ENCODE data around the gene CNTLN. TPM values are rescaled to one million over a fixed set of nuclear protein-coding genes. Genes with fewer than 3 reads are reported as not detected.

CNTLN gene
- polyA plus RNA-seq, 2 of the 4 experiments (the other 2 are of a cell fraction), result 8.5 to 11.9 TPM

DNA sequence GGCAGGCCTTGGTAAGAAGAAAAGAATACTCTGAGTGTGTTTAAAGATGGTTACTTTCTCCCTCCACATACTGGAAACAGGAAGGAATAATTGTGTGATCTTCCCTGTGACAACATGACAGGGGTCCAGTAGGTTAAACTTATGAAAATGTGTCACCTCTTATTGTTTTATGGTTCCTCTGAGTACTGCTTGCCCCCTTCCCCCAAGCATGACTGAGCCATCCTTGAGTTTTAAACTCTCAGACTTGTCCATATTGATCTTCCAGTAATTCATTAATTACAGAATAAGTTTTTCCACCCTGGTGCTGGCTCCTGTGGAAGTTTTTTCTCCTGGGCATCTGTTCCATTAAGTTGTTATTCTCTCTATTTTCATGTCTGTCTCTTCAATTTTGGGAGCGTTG, 95.8 kb downstream of the CNTLN start:
- ATAC-seq, result no peak
- 0 out of 3 replicates have a peak, but pooled peaks cover 6% of the 10 kb centered on the region for H3K4me1 ChIP-seq
- H3K9me3 ChIP-seq, result no peaks in the 10 kb centered on the region
- ChIA-PET CTCF (no interaction called here), POLR2A (no interaction called here)
- 64% methylated on average over 1 of the region's 1 CpG for WGBS (ENCODE audit: missing lambda C conversion rate)
- no peak for FAIRE-seq
- no peak overlapping the region for H3K4me3 ChIP-seq
- TF ChIP-seq BHLHE40 (IDR thresholded peaks at IDR 0.05; ENCODE audit: low read depth, low read length) (no peak), RFX5 (IDR thresholded peaks at IDR 0.05) (no peak), HMGXB4 (CRISPR knock-in tag; IDR thresholded peaks at IDR 0.05; ENCODE audit: borderline replicate concordance) (no peak), ESRRA (IDR thresholded peaks at IDR 0.05; ENCODE audit: borderline replicate concordance, low read length) (no peak), HOXB5 (CRISPR knock-in tag; IDR thresholded peaks at IDR 0.05) (no peak), EP300 (IDR thresholded peaks at IDR 0.05) (no peak), RAD21 (conservative IDR thresholded peaks at IDR 0.05 in 1 of 2, IDR thresholded peaks at IDR 0.05 in 1 of 2) (no peak), PHF8 (IDR thresholded peaks at IDR 0.05; ENCODE audit: borderline replicate concordance, low read depth) (no peak), ZNF302 (CRISPR knock-in tag; IDR thresholded peaks at IDR 0.05) (no peak), MYC (IDR thresholded peaks at IDR 0.05; ENCODE audit: borderline replicate concordance, low read length) (no peak), JUN (IDR thresholded peaks at IDR 0.05) (no peak), HOXB13 (CRISPR knock-in tag; IDR thresholded peaks at IDR 0.05; ENCODE audit: low read depth) (no peak), RNF2 (IDR thresholded peaks at IDR 0.05; ENCODE audit: borderline replicate concordance, low read depth) (no peak), CHD4 (IDR thresholded peaks at IDR 0.05; ENCODE audit: borderline replicate concordance) (no peak), KDM5A (IDR thresholded peaks at IDR 0.05) (no peak)
- TF ChIP-seq, protein P1, sequence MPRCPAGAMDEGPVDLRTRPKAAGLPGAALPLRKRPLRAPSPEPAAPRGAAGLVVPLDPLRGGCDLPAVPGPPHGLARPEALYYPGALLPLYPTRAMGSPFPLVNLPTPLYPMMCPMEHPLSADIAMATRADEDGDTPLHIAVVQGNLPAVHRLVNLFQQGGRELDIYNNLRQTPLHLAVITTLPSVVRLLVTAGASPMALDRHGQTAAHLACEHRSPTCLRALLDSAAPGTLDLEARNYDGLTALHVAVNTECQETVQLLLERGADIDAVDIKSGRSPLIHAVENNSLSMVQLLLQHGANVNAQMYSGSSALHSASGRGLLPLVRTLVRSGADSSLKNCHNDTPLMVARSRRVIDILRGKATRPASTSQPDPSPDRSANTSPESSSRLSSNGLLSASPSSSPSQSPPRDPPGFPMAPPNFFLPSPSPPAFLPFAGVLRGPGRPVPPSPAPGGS (IDR thresholded peaks at IDR 0.05), result no peak
- TF ChIP-seq, protein P2, sequence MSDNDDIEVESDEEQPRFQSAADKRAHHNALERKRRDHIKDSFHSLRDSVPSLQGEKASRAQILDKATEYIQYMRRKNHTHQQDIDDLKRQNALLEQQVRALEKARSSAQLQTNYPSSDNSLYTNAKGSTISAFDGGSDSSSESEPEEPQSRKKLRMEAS (IDR thresholded peaks at IDR 0.05), result no peak
- H3K27ac ChIP-seq, result no peak overlapping the region
- no peak overlapping the region for H3K4me2 ChIP-seq
- DNase-seq (ENCODE audit: low read depth in 1 of 2, low spot score in 1 of 2), result no peak

- WGBS (ENCODE audit: missing lambda C conversion rate), result 79% methylated on average over 2 of the region's 2 CpGs
- no peak for ATAC-seq
- H3K9me3 ChIP-seq, result no peaks in the 10 kb centered on the region
- H3K4me1 ChIP-seq, result no peaks in the 10 kb centered on the region
- no peak overlapping the region for H3K4me2 ChIP-seq
- no peak for DNase-seq (ENCODE audit: low read depth in 1 of 2, low spot score in 1 of 2)
- no peak for FAIRE-seq
- no peak overlapping the region for H3K4me3 ChIP-seq
- TF ChIP-seq RFX5 (IDR thresholded peaks at IDR 0.05) (no peak), ZC3H11A (IDR thresholded peaks at IDR 0.05) (no peak), NFE2L2 (conservative IDR thresholded peaks at IDR 0.05; ENCODE audit: low read length) (no peak), JUNB (IDR thresholded peaks at IDR 0.05) (no peak), ATOH8 (CRISPR knock-in tag; IDR thresholded peaks at IDR 0.05; ENCODE audit: low read depth) (no peak), CEBPB (IDR thresholded peaks at IDR 0.05) (no peak)
- TF ChIP-seq, protein P2 (IDR thresholded peaks at IDR 0.05), result no peak
- no peak overlapping the region for H3K27ac ChIP-seq
- POLR2A ChIA-PET, result no interaction called here
- CTCF ChIA-PET, result interaction anchor here (0.7 to 1.7 kb wide), 3 partner anchors 12 to 87 kb away, joined by 3 to 4 read pairs (median 3); no protein-coding TSS in a partner anchor
These were observed 101.3 kb downstream of the CNTLN start for GRCh38 chr9:17236147-17236546.
